ENCODE results near the gene TSPEAR.
"Not testable (repeated sequence)": the region's sequence is repeated elsewhere in the genome, so short reads cannot be mapped to it uniquely, and the experiment has no call there.

Gene TSPEAR

GRCh38 chr21:44684077-44684476 is 27.3 kb downstream of the TSPEAR start:
- DNase-seq (ENCODE audit: low read depth): no peak

GRCh38 chr21:44682580-44683151 is 28.7 kb downstream of the TSPEAR start:
- no peak for DNase-seq (ENCODE audit: low read depth)

GRCh38 chr21:44681861-44682579 is 29.4 kb downstream of the TSPEAR start, which contains the start of gene KRTAP12-1:
Gene KRTAP12-1 (minus strand): TSS chr21:44682163. CDS start chr21:44682123, 40 bp downstream.
- DNase-seq (ENCODE audit: low read depth): no peak

- DNase-seq (ENCODE audit: low read depth): no peak
Observed at GRCh38 chr21:44681152-44681551, 30.2 kb downstream of the TSPEAR start.

- DNase-seq (ENCODE audit: low read depth): no peak
Observed at GRCh38 chr21:44677881-44678280, 33.5 kb downstream of the TSPEAR start.

GRCh38 chr21:44671911-44672310 is 39.5 kb downstream of the TSPEAR start:
- DNase-seq (ENCODE audit: low read depth): no peak

- no peak for DNase-seq (ENCODE audit: low read depth)
Observed at GRCh38 chr21:44670642-44671432, 40.5 kb downstream of the TSPEAR start.

GRCh38 chr21:44667612-44668011 is 43.8 kb downstream of the TSPEAR start:
- no peak for DNase-seq (ENCODE audit: low read depth)

GRCh38 chr21:44666401-44667320 is 44.7 kb downstream of the TSPEAR start, which contains the start of gene KRTAP12-2:
Gene KRTAP12-2 (minus strand): TSS chr21:44666927. CDS start chr21:44666886, 41 bp downstream.
- DNase-seq (ENCODE audit: low read depth): no peak

- no peak for DNase-seq (ENCODE audit: low read depth)
Observed at GRCh38 chr21:44664691-44665090, 46.7 kb downstream of the TSPEAR start.

- not testable (repeated sequence) for DNase-seq (ENCODE audit: low read depth)
Observed at GRCh38 chr21:44661567-44661966, 49.8 kb downstream of the TSPEAR start.

GRCh38 chr21:44658913-44659595 is 52.3 kb downstream of the TSPEAR start:
- no peak for DNase-seq (ENCODE audit: low read depth)

GRCh38 chr21:44658541-44658910 is 52.8 kb downstream of the TSPEAR start:
- DNase-seq (ENCODE audit: low read depth): no peak

GRCh38 chr21:44657635-44658540 is 53.5 kb downstream of the TSPEAR start, which contains the start of gene KRTAP12-3:
Gene KRTAP12-3 (plus strand): TSS chr21:44657932. CDS start chr21:44657980, 48 bp downstream.
- peak; percentile 41 for DNase-seq (ENCODE audit: low read depth)

- DNase-seq (ENCODE audit: low read depth): no peak
Observed at GRCh38 chr21:44656868-44657267, 54.5 kb downstream of the TSPEAR start.

- DNase-seq (ENCODE audit: low read depth): no peak
Observed at GRCh38 chr21:44654576-44655175, 56.7 kb downstream of the TSPEAR start, which contains the start of gene KRTAP12-4. Gene KRTAP12-4 (minus strand): TSS chr21:44654659. CDS start chr21:44654614, 45 bp downstream.

- peak; percentile 40 for DNase-seq (ENCODE audit: low read depth)
Observed at GRCh38 chr21:44653656-44654575, 57.5 kb downstream of the TSPEAR start.

GRCh38 chr21:44653123-44653522 is 58.2 kb downstream of the TSPEAR start:
- no peak for DNase-seq (ENCODE audit: low read depth)
